IMR-90 (cell line): ENCODE measurements around the gene BANF1. TPM values are rescaled to one million over a fixed set of nuclear protein-coding genes. Genes with fewer than 3 reads are reported as not detected.
A peak's percentile ranks its signal among the peaks of the same experiment; 100 is the strongest.

Experiments used
- ATAC-seq: fragments of 200-7000 bp; cut with Tn5 transposase; 2 replicates; pipeline ENCODE4 v1.9.1; 2020; ENCODE audit warnings: low read depth, mild to moderate bottlenecking, moderate library complexity
- BruUV-seq: library from RNA; stranded (reverse); fragments of 400-500 nt; replicated peaks from 2 replicates; lab custom pipeline; 2021; lab: Mats Ljungman, UMichigan
- CTCF ChIA-PET: fragments of 300-600 bp; formaldehyde crosslinking; extraction: SDS; loops from one replicate; lab custom pipeline; 2021; ENCODE audit warnings: antibody characterized with exemption; lab: Yijun Ruan, JAX
- POLR2A ChIA-PET: fragments of 300-600 bp; sonication (Branson Sonifier 250); formaldehyde crosslinking; loops from one replicate; lab custom pipeline; 2022; ENCODE audit warnings: antibody characterized with exemption; ENCODE audit not compliant: unreplicated experiment; lab: Charles Lee
- DNase-seq: peaks from one replicate; pipeline ENCODE4 v3.0.0; 2013
- H2AFZ ChIP-seq: replicated peaks from 2 replicates; pipeline ENCODE3; 2013; ENCODE audit warnings: low read length, mild to moderate bottlenecking; ENCODE audit not compliant: poor library complexity
- H2AK5ac ChIP-seq: 2 replicates; pipeline ENCODE4 v1.6.1; 2013; ENCODE audit warnings: low read depth, low read length, inconsistent platforms
- H2AK9ac ChIP-seq: replicated peaks from 2 replicates; pipeline ENCODE3; 2013; ENCODE audit warnings: mild to moderate bottlenecking, low read depth, low read length, moderate library complexity; ENCODE audit not compliant: poor library complexity
- H2BK120ac ChIP-seq: 2 replicates; pipeline ENCODE4 v1.6.1; 2013; ENCODE audit warnings: low read depth, low read length, inconsistent platforms
- H2BK15ac ChIP-seq: 3 replicates; pipeline ENCODE4 v1.6.1; 2013; ENCODE audit warnings: low read depth, low read length, inconsistent platforms
- H2BK20ac ChIP-seq: 2 replicates; pipeline ENCODE4 v1.6.1; 2013; ENCODE audit warnings: low read depth, mild to moderate bottlenecking, inconsistent platforms, low read length, moderate library complexity
- H2BK5ac ChIP-seq: 2 replicates; pipeline ENCODE4 v1.6.1; 2013; ENCODE audit warnings: mild to moderate bottlenecking, low read depth, low read length, inconsistent platforms; ENCODE audit not compliant: poor library complexity, severe bottlenecking
- H3K14ac ChIP-seq: replicated peaks from 2 replicates; pipeline ENCODE4 v1.6.1; 2013; ENCODE audit warnings: low read depth, low read length, inconsistent platforms
- H3K18ac ChIP-seq: 2 replicates; pipeline ENCODE4 v1.6.1; 2013; ENCODE audit warnings: low read depth, low read length, control low read depth
- H3K23ac ChIP-seq: 2 replicates; pipeline ENCODE4 v1.6.1; 2013; ENCODE audit warnings: low read depth, low read length, inconsistent platforms
- H3K27ac ChIP-seq: 2 replicates; pipeline ENCODE4 v1.5.1; 2013; ENCODE audit warnings: mild to moderate bottlenecking, control low read depth, low read length; ENCODE audit not compliant: insufficient read depth
- H3K27me3 ChIP-seq: 2 replicates; pipeline ENCODE4 v1.6.1; 2013; ENCODE audit warnings: low read length; ENCODE audit not compliant: control insufficient read depth, insufficient read depth
- H3K36me3 ChIP-seq: 2 replicates; pipeline ENCODE4 v1.6.1; 2013; ENCODE audit warnings: low read length, mixed read lengths; ENCODE audit not compliant: control insufficient read depth, insufficient read depth
- H3K4ac ChIP-seq: 2 replicates; pipeline ENCODE4 v1.6.1; 2013; ENCODE audit warnings: low read depth, low read length, inconsistent platforms
- H3K4me1 ChIP-seq: 2 replicates; pipeline ENCODE4 v1.6.1; 2013; ENCODE audit warnings: low read length, mixed read lengths; ENCODE audit not compliant: control insufficient read depth, insufficient read depth
- H3K4me2 ChIP-seq: 2 replicates; pipeline ENCODE4 v1.6.1; 2013; ENCODE audit warnings: low read depth, mild to moderate bottlenecking, control low read depth, low read length, moderate library complexity
- H3K4me3 ChIP-seq: 2 replicates; pipeline ENCODE4 v1.5.1; 2013; ENCODE audit warnings: low read depth, mild to moderate bottlenecking, control low read depth, low read length, moderate library complexity; ENCODE audit not compliant: insufficient read depth
- H3K56ac ChIP-seq: 2 replicates; pipeline ENCODE4 v1.6.1; 2013; ENCODE audit warnings: low read length, inconsistent platforms; ENCODE audit not compliant: insufficient read depth; ENCODE audit errors: extremely low read depth
- H3K79me1 ChIP-seq, 2 experiments: 2 replicates each; pipeline ENCODE4 v1.6.1; 2013; ENCODE audit warnings: low read length in 2 of 2, inconsistent platforms in 1 of 2, low read depth in 1 of 2
- H3K9ac ChIP-seq: 2 replicates; pipeline ENCODE4 v1.6.1; 2013; ENCODE audit warnings: low read depth, low read length, control low read depth
- H3K9me1 ChIP-seq: 2 replicates; pipeline ENCODE4 v1.6.1; 2013; ENCODE audit warnings: low read length, inconsistent platforms; ENCODE audit not compliant: insufficient read depth
- H3K9me3 ChIP-seq: 2 replicates; pipeline ENCODE4 v1.6.1; 2013; ENCODE audit warnings: low read length; ENCODE audit not compliant: control insufficient read depth, insufficient read depth
- H4K20me1 ChIP-seq: 2 replicates; pipeline ENCODE4 v1.6.1; 2013; ENCODE audit warnings: low read length, inconsistent platforms; ENCODE audit not compliant: insufficient read depth
- H4K5ac ChIP-seq: 2 replicates; pipeline ENCODE4 v1.6.1; 2013; ENCODE audit warnings: mild to moderate bottlenecking, low read depth, low read length, control low read depth
- H4K8ac ChIP-seq, 2 experiments: 2 replicates each; pipeline ENCODE4 v1.6.1; 2013; ENCODE audit warnings: low read depth in 2 of 2, low read length in 2 of 2, control low read depth in 1 of 2, inconsistent platforms in 1 of 2
- H4K91ac ChIP-seq: 2 replicates; pipeline ENCODE4 v1.6.1; 2013; ENCODE audit warnings: low read depth, low read length, inconsistent platforms; ENCODE audit not compliant: insufficient read depth
- BHLHE40 ChIP-seq: fragments of 150-350 bp; IDR thresholded peaks from 2 replicates; pipeline ENCODE4 v1.6.1; 2016; ENCODE audit warnings: mild to moderate bottlenecking, low read depth, low read length
- CEBPB ChIP-seq: IDR thresholded peaks from 2 replicates; pipeline ENCODE4 v1.6.1; 2012; ENCODE audit warnings: low read depth, low read length, improper control_type of control experiment
- CHD1 ChIP-seq: IDR thresholded peaks from 2 replicates; pipeline ENCODE4 v1.6.1; 2012; ENCODE audit warnings: low read depth, low read length, improper control_type of control experiment
- MAFK ChIP-seq: IDR thresholded peaks from 2 replicates; pipeline ENCODE4 v1.6.1; 2012; ENCODE audit warnings: low read depth, low read length, improper control_type of control experiment
- MAZ ChIP-seq: IDR thresholded peaks from 2 replicates; pipeline ENCODE4 v1.6.1; 2012; ENCODE audit warnings: low read depth, mild to moderate bottlenecking, low read length, improper control_type of control experiment, moderate library complexity, borderline replicate concordance
- MXI1 ChIP-seq: IDR thresholded peaks from 2 replicates; pipeline ENCODE4 v1.6.1; 2012; ENCODE audit warnings: low read depth, mild to moderate bottlenecking, low read length, moderate library complexity, borderline replicate concordance
- NFE2L2 ChIP-seq: fragments of 150-350 bp; IDR thresholded peaks from 2 replicates; pipeline ENCODE4 v1.6.1; 2016; ENCODE audit warnings: low read depth, mild to moderate bottlenecking, low read length
- POLR2A ChIP-seq: IDR thresholded peaks from 2 replicates; pipeline ENCODE4 v1.6.1; 2012; ENCODE audit warnings: mild to moderate bottlenecking, low read depth, low read length
- RAD21 ChIP-seq: IDR thresholded peaks from 2 replicates; pipeline ENCODE4 v1.6.1; 2012; ENCODE audit warnings: low read length, improper control_type of control experiment
- RCOR1 ChIP-seq: IDR thresholded peaks from 2 replicates; pipeline ENCODE4 v1.6.1; 2012; ENCODE audit warnings: mild to moderate bottlenecking, low read length, improper control_type of control experiment; ENCODE audit not compliant: insufficient replicate concordance
- RFX5 ChIP-seq: IDR thresholded peaks from 2 replicates; pipeline ENCODE4 v1.8.0; 2012; ENCODE audit warnings: low read depth, mild to moderate bottlenecking, low read length, moderate library complexity
- SMC3 ChIP-seq: fragments of 150-350 bp; IDR thresholded peaks from 2 replicates; pipeline ENCODE4 v1.6.1; 2016; ENCODE audit warnings: low read depth, mild to moderate bottlenecking, antibody characterized with exemption, low read length, moderate library complexity
- WGBS, 2 experiments: methylation state at CpG; one replicate each; pipeline versions ENCODE4 v1.1.5 to v1.1.7; 2013; ENCODE audit warnings: missing lambda C conversion rate in 2 of 2; ENCODE audit not compliant: insufficient read length in 1 of 2; ENCODE audit errors: extremely low coverage in 2 of 2; 5-methylcytosine and 5-hydroxymethylcytosine counted together
- dilution Hi-C: fragments of 300-500 bp; cut with HindIII; formaldehyde crosslinking; loops from one replicate; pipeline ENCODE4 v1.14.3; 2018; ENCODE audit warnings: low sequenced_read_pairs; ENCODE audit not compliant: unreplicated experiment
- in situ Hi-C: fragments of 300-500 bp; cut with MboI; formaldehyde crosslinking; loops from 3 replicates; pipeline ENCODE4 v1.14.3; 2019; ENCODE audit warnings: low sequenced_read_pairs, inconsistent platforms, mixed read lengths
- intact Hi-C: fragments of 100-400 bp; cut with micrococcal nuclease; formaldehyde crosslinking; loops from 2 replicates; pipeline ENCODE4 v1.10.0; 2022
- polyA plus RNA-seq, 3 experiments: library from polyadenylated mRNA; depleted of rRNA; stranded (reverse); fragments of >200 nt; gene quantifications; 2 replicates each; pipeline ENCODE4 v1.2.3, GENCODE V29; 2012; ENCODE audit warnings: low replicate concordance in 1 of 3
- total RNA-seq: library from RNA; depleted of rRNA; stranded (reverse); fragments of >200 nt; gene quantifications from 2 replicates; pipeline ENCODE4 v1.2.3, GENCODE V29; 2012
- TF ChIP-seq, protein P1 (sequence below): fragments of 150-350 bp; IDR thresholded peaks from 2 replicates; pipeline ENCODE4 v1.6.1; 2016; ENCODE audit warnings: low read depth, mild to moderate bottlenecking, low read length, moderate library complexity, borderline replicate concordance
- TF ChIP-seq, protein P2 (sequence below): conservative IDR thresholded peaks from 2 replicates; pipeline ENCODE4 v1.5.1; 2012; ENCODE audit warnings: mild to moderate bottlenecking, low read depth, low read length, improper control_type of control experiment

Gene BANF1
- total and polyA plus RNA-seq, 2 of the 4 experiments (the other 2 are of a cell fraction), result 36.6 to 242 TPM

DNA sequence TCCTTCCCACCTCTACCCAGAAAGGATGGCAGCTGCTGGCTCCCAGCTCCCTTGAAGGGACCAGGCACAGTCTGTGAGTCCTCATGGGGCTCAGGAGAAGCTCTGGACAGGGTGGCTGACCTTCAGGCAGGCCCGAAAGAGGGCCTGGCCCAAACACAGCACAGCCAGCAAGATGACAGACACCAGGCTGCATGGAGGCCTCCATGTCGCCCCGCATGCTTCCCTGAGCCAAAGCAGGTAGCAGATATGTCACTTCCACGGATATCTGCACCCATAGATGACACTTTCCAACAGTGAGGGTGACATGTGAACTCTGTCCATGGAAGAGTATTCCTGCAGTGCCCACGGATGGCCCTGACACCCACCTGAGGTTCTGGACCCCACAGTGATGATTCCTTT, 18.7 kb upstream of the BANF1 start:
- no peak overlapping the region; the same call in 1 of the 2 replicates for H3K56ac ChIP-seq
- H3K9me3 ChIP-seq, result no peaks in the 10 kb centered on the region
- TF ChIP-seq MXI1, result no peak
- no peak for TF ChIP-seq CEBPB
- TF ChIP-seq POLR2A, result no peak
- no peak for TF ChIP-seq RFX5
- TF ChIP-seq, protein P1, sequence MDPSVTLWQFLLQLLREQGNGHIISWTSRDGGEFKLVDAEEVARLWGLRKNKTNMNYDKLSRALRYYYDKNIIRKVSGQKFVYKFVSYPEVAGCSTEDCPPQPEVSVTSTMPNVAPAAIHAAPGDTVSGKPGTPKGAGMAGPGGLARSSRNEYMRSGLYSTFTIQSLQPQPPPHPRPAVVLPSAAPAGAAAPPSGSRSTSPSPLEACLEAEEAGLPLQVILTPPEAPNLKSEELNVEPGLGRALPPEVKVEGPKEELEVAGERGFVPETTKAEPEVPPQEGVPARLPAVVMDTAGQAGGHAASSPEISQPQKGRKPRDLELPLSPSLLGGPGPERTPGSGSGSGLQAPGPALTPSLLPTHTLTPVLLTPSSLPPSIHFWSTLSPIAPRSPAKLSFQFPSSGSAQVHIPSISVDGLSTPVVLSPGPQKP, result no peak
- TF ChIP-seq BHLHE40, result no peak
- TF ChIP-seq NFE2L2, result no peak
- no peak for TF ChIP-seq SMC3
- no peak for TF ChIP-seq MAFK
- TF ChIP-seq RCOR1, result no peak
- no peak for TF ChIP-seq MAZ
- no peak for TF ChIP-seq CHD1
- TF ChIP-seq, protein P2, sequence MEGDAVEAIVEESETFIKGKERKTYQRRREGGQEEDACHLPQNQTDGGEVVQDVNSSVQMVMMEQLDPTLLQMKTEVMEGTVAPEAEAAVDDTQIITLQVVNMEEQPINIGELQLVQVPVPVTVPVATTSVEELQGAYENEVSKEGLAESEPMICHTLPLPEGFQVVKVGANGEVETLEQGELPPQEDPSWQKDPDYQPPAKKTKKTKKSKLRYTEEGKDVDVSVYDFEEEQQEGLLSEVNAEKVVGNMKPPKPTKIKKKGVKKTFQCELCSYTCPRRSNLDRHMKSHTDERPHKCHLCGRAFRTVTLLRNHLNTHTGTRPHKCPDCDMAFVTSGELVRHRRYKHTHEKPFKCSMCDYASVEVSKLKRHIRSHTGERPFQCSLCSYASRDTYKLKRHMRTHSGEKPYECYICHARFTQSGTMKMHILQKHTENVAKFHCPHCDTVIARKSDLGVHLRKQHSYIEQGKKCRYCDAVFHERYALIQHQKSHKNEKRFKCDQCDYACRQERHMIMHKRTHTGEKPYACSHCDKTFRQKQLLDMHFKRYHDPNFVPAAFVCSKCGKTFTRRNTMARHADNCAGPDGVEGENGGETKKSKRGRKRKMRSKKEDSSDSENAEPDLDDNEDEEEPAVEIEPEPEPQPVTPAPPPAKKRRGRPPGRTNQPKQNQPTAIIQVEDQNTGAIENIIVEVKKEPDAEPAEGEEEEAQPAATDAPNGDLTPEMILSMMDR, result no peak
- TF ChIP-seq RAD21, result no peak
- no peak overlapping the region for H2AK5ac ChIP-seq
- WGBS, 2 experiments, result 60% methylated on average over 2 of the region's 5 CpGs; no CpG with 5 or more reads in 1 of the 2 experiments
- no peak overlapping the region for H3K18ac ChIP-seq
- no peak overlapping the region for H2BK120ac ChIP-seq
- no peak overlapping the region for H4K8ac ChIP-seq
- no TSS peak for BruUV-seq
- no peaks in the 10 kb centered on the region for H3K27me3 ChIP-seq
- intact Hi-C loops, result no loop called here
- H2AFZ ChIP-seq, result peak overlapping the region; percentile 58
- DNase-seq (no peak), ATAC-seq (no peak)
- H2BK15ac ChIP-seq, result no peak overlapping the region
- no peak overlapping the region for H3K23ac ChIP-seq
- no peak overlapping the region for H2BK20ac ChIP-seq
- H2BK5ac ChIP-seq, result no peak overlapping the region
- dilution Hi-C loops, result no loop called here
- H3K4me1 ChIP-seq, result no peaks in the 10 kb centered on the region
- H3K4me3 ChIP-seq, result no peak overlapping the region
- no peak overlapping the region for H2AK9ac ChIP-seq
- in situ Hi-C loops, result loop anchor here (10.0 kb wide), 1 partner anchor 269 kb away; the partner anchor contains the start of gene KAT5
- peaks cover 15% of the 10 kb centered on the region for H3K36me3 ChIP-seq
- no peak overlapping the region for H3K27ac ChIP-seq
- ChIA-PET CTCF (no interaction called here), POLR2A (no interaction called here)
- H4K5ac ChIP-seq, result no peak overlapping the region
- no peak overlapping the region for H3K14ac ChIP-seq
- no peaks in the 10 kb centered on the region for H4K20me1 ChIP-seq
- no peaks in the 10 kb centered on the region for H3K79me1 ChIP-seq
- no peak overlapping the region for H4K91ac ChIP-seq
- no peak overlapping the region for H3K4me2 ChIP-seq
- H3K9ac ChIP-seq, result no peak overlapping the region
- H3K4ac ChIP-seq, result no peak overlapping the region
- H3K9me1 ChIP-seq, result no peaks in the 10 kb centered on the region
